VCaP (cell line): ENCODE measurements around the gene RELCH.

Source experiments
- H3K27ac ChIP-seq: fragments of 450-650 bp; 2 replicates; pipeline ENCODE4 v1.5.1; 2017
- TF ChIP-seq, protein P1 (sequence below): fragments of 450-650 bp; conservative IDR thresholded peaks from 2 replicates; pipeline ENCODE4 v1.5.1; 2017; ENCODE audit warnings: mild to moderate bottlenecking, moderate library complexity

The RELCH gene

DNA sequence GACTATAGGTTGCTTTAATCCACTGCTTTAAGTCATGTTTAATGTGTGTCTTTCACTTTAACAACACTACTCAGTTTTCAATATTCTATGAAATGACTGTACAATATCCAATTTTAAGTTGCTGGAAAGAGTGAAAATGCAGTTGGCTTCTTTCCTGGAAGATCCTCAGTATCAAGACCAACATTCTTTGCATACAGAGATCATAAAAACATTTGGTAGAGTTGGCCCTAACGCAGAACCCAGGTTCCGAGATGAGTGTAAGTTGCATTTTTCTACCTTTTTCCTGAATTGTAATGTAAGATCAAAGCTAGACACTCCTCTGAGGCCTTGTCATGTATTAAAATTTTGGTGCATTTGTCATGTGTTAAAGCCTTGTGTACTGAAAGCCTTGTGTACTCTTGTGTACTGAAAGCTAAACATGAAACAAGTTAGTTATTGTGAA, 95.2 kb downstream of the RELCH start:
- H3K27ac ChIP-seq, result no peak overlapping the region
- TF ChIP-seq, protein P1, sequence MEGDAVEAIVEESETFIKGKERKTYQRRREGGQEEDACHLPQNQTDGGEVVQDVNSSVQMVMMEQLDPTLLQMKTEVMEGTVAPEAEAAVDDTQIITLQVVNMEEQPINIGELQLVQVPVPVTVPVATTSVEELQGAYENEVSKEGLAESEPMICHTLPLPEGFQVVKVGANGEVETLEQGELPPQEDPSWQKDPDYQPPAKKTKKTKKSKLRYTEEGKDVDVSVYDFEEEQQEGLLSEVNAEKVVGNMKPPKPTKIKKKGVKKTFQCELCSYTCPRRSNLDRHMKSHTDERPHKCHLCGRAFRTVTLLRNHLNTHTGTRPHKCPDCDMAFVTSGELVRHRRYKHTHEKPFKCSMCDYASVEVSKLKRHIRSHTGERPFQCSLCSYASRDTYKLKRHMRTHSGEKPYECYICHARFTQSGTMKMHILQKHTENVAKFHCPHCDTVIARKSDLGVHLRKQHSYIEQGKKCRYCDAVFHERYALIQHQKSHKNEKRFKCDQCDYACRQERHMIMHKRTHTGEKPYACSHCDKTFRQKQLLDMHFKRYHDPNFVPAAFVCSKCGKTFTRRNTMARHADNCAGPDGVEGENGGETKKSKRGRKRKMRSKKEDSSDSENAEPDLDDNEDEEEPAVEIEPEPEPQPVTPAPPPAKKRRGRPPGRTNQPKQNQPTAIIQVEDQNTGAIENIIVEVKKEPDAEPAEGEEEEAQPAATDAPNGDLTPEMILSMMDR, result no peak

DNA sequence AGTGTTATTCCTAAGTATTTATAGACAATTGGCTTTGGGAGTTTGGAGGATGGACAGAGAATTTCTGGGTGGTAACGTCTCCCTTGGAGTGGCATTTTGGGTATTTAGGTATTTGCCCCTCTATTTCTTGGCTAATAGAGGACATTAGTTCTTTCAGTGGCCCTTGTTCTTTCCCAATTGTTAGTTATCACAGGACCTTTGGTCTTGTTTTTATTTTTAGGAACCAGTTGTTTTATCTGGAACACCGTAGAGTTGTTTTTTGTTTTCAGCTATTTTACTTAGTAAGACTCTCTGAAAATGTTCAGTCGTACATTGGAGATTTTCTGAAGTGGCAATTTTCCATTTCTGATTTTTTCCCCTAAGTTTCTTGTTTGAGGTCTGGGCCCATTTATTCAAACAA, 97.6 kb downstream of the RELCH start:
- TF ChIP-seq, protein P1, result no peak
- H3K27ac ChIP-seq, result no peak overlapping the region

DNA sequence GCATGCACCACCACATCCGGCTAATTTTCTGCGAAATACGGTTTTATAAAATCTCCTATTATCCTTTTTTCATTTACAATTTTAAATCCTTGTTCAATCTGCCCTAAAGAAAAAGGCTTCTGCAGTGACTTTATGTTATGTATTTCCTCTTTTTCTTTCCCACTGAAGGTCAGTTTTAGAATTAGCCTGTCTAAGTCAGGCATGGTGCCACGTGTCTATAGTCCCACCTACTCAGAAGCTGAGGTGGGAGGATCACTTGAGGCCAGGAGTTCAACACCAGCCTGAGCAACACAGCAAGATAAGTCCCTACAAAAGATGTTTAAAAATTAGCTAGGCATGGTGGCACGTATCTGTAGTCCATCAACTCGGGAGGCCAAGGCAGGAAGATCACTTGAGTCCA, 98.2 kb downstream of the RELCH start:
- no peak overlapping the region for H3K27ac ChIP-seq
- TF ChIP-seq, protein P1, result no peak

DNA sequence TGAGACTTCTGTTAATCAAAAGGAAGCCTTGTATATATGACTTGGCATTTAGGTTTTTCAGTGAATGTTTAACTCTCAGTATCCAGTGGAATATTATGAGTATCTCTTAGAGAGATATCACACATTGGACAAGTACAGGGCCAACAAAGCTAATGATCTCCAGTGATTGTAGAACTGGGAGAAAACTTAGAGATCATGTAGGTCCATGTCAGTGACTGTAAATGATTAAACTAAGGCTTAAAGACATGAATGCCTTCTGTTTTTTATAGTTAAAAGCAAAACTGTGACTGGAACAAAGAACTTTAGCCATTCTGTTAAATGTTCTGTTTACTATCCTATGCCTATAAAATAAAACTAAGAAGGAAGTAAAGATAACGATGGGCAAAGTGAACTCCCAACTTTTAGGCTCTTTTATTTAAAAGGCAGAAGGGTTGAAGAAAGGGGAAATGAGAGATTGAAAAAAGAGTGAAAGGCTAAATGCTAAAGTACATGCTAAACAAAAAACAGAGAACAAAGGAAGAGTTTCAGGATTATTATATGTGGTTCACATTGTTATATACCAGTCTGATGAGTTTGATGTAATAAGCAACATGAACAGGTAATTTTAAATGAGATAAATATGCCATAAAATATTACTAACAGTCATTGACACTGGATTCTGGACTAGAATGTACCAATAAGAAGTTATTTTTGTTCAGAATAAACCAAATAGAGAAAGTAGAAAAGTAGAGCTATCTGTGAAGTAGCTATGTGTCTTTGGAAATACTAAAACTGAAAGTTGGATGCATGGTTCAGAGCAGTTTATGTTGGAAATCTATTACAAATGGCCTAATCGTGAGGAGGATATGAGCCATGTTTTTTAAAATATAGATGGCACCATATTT, 101.0 kb downstream of the RELCH start:
- peak overlapping the region; percentile 50 for H3K27ac ChIP-seq
- TF ChIP-seq, protein P1, result no peak

DNA sequence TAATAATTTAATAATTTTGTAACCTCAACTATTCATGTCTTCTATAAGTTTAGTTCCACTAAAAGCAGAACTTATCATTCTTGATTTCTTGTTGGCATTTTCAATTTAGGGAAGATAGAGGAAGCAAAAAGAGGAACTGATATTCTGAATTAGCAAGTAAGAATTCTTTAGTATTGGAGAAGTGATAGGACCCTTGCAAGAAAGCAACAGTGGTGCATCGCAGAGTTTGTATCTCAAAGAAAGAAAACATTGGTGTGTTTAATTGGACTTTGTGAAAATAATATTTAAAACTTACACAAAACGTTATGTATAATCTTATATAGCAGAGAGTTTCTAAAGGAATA, 101.6 kb downstream of the RELCH start:
- peak overlapping the region; percentile 50 for H3K27ac ChIP-seq
- TF ChIP-seq, protein P1, result no peak

DNA sequence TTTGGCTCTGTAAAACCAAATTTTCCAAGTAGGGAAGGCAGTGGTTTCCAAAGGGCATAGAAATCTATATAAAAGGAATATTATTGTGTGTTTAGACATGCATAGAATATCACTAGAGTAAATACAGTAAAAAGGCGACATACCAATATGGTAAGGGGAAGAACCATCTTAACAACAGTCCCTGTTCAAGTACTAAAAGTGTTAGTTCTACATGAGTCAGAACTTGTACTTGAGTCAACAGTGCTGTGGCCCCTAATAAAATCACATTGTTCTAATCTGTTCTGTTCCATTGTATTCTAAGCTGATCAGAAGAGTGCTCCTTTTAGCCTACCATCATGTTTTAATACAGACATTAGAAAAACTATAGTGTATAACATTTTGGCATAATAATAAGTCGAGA, 102.0 kb downstream of the RELCH start:
- TF ChIP-seq, protein P1, result no peak
- H3K27ac ChIP-seq, result no peak overlapping the region

DNA sequence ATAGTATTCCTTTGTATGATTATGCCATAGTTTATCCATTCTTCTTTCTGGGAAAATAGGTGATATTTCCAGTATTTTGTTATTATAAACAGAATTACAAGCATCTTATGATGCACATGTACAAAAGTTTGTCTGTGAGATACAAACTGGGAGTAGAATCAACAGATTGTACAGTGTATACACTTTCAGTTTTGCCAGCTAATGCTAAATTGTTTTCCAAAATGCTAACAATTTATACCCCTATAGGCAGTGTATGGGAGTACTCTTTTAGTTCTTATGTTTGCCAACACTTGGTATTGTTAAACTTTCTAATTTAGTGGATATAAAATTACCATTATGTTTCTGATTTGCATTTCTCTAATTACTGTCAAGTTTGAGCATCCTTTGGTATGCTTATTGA, 107.0 kb downstream of the RELCH start:
- no peak overlapping the region for H3K27ac ChIP-seq
- TF ChIP-seq, protein P1, result no peak
